ENCODE results near the gene ACD. TPM values are rescaled to one million over a fixed set of nuclear protein-coding genes. Genes with fewer than 3 reads are reported as not detected.
A peak's percentile ranks its signal among the peaks of the same experiment; 100 is the strongest.

The ACD gene
- polyA plus RNA-seq, 3 donors from 2014 or later, result 31.0 to 51.2 (median 39.2) TPM

GRCh38 chr16:67641779-67642708, 18.0 kb downstream of the ACD start:
- DNase-seq, result no peak
- Mint-ChIP-seq H3K27ac (no peak overlapping the region), H3K4me3 (no peak overlapping the region), H3K9me3 (no peaks in the 10 kb centered on the region), H3K27me3 (ENCODE audit: low read depth in 3 of 3) (peaks cover 0 to 4% (median 2%) of the 10 kb centered on the region in 3 donors), H3K36me3 (peaks cover under 1 to 16% (median 6%) of the 10 kb centered on the region in 3 donors), H3K4me1 (peaks cover 0 to 10% of the 10 kb centered on the region in 2 donors)

DNA sequence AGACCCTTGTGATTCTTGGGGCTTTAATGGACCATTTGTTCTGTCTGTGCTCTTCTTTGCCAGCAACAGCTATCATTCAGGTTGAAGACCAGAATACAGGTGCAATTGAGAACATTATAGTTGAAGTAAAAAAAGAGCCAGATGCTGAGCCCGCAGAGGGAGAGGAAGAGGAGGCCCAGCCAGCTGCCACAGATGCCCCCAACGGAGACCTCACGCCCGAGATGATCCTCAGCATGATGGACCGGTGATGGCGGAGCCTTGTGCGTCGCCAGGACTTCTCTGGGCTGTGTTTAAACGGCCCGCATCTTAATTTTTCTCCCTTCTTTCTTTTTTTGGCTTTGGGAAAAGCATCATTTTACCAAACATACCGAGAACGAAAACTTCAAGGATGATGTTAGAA, 22.4 kb downstream of the ACD start:
- Mint-ChIP-seq H3K9me3 (no peaks in the 10 kb centered on the region), H3K27ac (no peak overlapping the region), H3K36me3 (peaks cover 7 to 28% (median 10%) of the 10 kb centered on the region in 3 donors), H3K27me3 (ENCODE audit: low read depth in 3 of 3) (peaks cover 0 to 4% (median 0%) of the 10 kb centered on the region in 3 donors), H3K4me3 (no peak overlapping the region), H3K4me1 (no peaks in the 10 kb centered on the region)
- no peak for DNase-seq

- Mint-ChIP-seq H3K36me3 (peaks cover 10 to 35% (median 15%) of the 10 kb centered on the region in 3 donors), H3K9me3 (no peaks in the 10 kb centered on the region), H3K4me1 (no peaks in the 10 kb centered on the region), H3K27ac (peak overlapping the region in 1 of 6 donors; percentile 34), H3K4me3 (no peak overlapping the region), H3K27me3 (ENCODE audit: low read depth in 3 of 3) (peaks cover 0 to 4% (median 0%) of the 10 kb centered on the region in 3 donors)
- no peak for DNase-seq
Measured at GRCh38 chr16:67636713-67637112, 23.3 kb downstream of the ACD start.

DNA sequence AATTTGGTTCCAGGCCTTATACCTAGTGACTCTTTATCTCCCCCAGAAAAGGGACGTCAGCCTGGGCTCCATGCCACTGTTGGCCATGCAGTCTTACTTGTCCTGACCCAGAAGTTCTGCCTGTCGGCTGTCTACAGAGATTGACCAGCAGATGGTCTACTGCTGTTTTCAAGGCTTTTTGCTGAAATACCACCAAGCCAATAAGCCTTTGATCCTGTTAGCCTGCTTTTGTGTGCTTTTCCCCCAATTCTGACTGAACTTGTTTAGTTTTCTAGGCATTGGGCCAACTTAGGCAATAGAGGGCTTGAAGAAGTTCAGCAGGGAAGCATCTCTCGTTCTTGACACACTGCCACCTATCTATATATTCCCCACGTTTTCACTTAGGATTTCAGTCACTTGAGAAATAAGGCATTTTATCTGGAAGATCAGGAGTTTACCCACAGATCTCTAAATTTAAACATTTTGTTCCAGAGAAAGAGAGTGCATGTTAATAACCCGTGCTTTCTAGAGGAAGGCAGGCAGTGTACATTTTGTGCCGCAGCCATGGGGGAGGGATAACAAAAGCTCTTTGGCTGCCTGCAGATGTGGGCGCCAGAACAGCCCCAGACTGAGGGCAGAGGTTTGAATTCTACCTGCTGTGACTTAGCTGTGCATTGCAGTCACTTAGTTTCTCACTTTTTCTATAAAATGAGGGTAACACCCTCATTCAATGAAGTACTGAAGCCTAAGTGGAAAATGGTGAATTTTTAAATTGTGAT, 27.5 kb downstream of the ACD start:
- no peak for DNase-seq

GRCh38 chr16:67628216-67628615, 31.8 kb downstream of the ACD start:
- no peaks in the 10 kb centered on the region for H3K4me1 Mint-ChIP-seq

More for the DNA sequence above, 27.5 kb downstream of the ACD start:
- H3K9me3 Mint-ChIP-seq, result no peaks in the 10 kb centered on the region
- peaks cover 17 to 39% (median 31%) of the 10 kb centered on the region in 3 donors for H3K36me3 Mint-ChIP-seq
- H3K27me3 Mint-ChIP-seq (ENCODE audit: low read depth in 3 of 3), result no peaks in the 10 kb centered on the region
- H3K4me3 Mint-ChIP-seq, result no peak overlapping the region
- peak overlapping the region in 2 of 6 donors; percentile 7 to 48 for H3K27ac Mint-ChIP-seq
- H3K4me1 Mint-ChIP-seq, result no peaks in the 10 kb centered on the region

DNA sequence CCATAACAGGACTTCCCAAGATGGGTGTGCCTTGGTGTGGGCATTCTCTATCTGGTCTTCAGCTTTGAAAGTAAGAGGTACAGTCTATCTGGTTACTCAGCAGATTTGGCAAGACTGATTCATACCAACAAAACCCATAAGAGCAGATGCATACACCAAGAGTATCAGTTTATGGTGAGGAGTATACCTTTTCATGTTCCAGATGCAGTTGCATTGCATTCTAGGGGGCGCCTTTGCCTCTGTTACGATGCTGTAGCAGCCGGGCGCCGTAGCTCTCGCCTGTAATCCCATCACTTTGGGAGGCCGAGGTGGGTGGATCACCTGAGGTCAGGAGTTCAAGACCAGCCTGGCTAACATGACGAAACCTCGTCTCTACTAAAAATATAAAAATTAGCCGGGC, 46.3 kb downstream of the ACD start:
- H3K4me3 Mint-ChIP-seq, result no peak overlapping the region
- no peak overlapping the region for H3K27ac Mint-ChIP-seq
- H3K27me3 Mint-ChIP-seq (ENCODE audit: low read depth in 3 of 3), result no peaks in the 10 kb centered on the region
- peaks cover 0 to 9% of the 10 kb centered on the region in 2 donors for H3K4me1 Mint-ChIP-seq
- DNase-seq, result no peak
- H3K9me3 Mint-ChIP-seq, result no peaks in the 10 kb centered on the region
- H3K36me3 Mint-ChIP-seq, result peaks cover 0 to 36% (median 15%) of the 10 kb centered on the region in 3 donors

More at GRCh38 chr16:67628216-67628615, 31.8 kb downstream of the ACD start:
- Mint-ChIP-seq H3K9me3 (no peaks in the 10 kb centered on the region), H3K27ac (no peak overlapping the region), H3K27me3 (ENCODE audit: low read depth in 3 of 3) (peaks cover 0 to 1% (median 0%) of the 10 kb centered on the region in 3 donors), H3K4me3 (no peak overlapping the region), H3K36me3 (peaks cover 14 to 43% (median 32%) of the 10 kb centered on the region in 3 donors)
- DNase-seq, result no peak

DNA sequence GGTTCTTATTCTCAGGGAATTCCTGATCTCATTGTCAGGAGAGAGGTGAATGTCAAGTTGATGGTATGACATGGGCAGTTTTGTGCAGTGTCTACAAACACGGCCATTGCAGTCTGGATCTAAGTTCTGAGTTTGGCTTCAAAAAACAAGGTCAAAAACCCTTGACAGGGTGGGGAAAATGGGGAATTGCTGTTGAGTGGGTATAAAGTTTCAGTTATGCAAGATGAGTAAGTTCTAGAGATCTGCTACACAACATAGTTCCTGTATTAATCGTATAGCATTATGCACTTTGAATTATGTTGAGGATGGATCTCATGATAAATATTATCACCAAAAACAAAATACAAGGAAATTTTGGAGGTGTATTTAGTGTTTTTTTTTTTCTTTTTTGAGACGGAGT, 51.7 kb downstream of the ACD start:
- peaks cover 14 to 32% of the 10 kb centered on the region in 2 donors for H3K4me1 Mint-ChIP-seq
- no peak overlapping the region for H3K4me3 Mint-ChIP-seq
- DNase-seq, result no peak
- H3K36me3 Mint-ChIP-seq, result peaks cover 0 to 9% (median 7%) of the 10 kb centered on the region in 3 donors
- H3K27ac Mint-ChIP-seq, result peak overlapping the region in 1 of 6 donors; percentile 74
- H3K27me3 Mint-ChIP-seq (ENCODE audit: low read depth in 3 of 3), result no peaks in the 10 kb centered on the region
- peaks cover 0 to 1% (median 0%) of the 10 kb centered on the region in 6 donors for H3K9me3 Mint-ChIP-seq

Other genes starting within 250 kb of the ACD start
- gene ZDHHC1, start 243.8 kb downstream of the ACD start, polyA plus RNA-seq, result under 1 TPM in 2 of 3 donors, not detected in 1; 0.64 to 0.71 TPM
- not detected for gene HSD11B2, start 229.1 kb downstream of the ACD start, polyA plus RNA-seq
- 100 to 1,000 TPM; 192 to 330 (median 205) TPM for gene ATP6V0D1, start 179.1 kb downstream of the ACD start, polyA plus RNA-seq
- not detected for gene AGRP, start 176.7 kb downstream of the ACD start, polyA plus RNA-seq
- gene RIPOR1, start 131.4 kb downstream of the ACD start, polyA plus RNA-seq, result 1 to 10 TPM; 2.0 to 7.5 (median 3.3) TPM
- 10 to 100 TPM; 24.8 to 60.4 (median 28.4) TPM for gene CTCF, start 97.7 kb downstream of the ACD start, polyA plus RNA-seq
- gene CARMIL2, start 15.1 kb downstream of the ACD start, polyA plus RNA-seq, result 1 to 10 TPM; 1.4 to 4.1 (median 3.4) TPM
- gene PARD6A, start 700 bp upstream of the ACD start, polyA plus RNA-seq, result 10 to 100 TPM; 10.2 to 17.9 (median 10.3) TPM
- 1 to 10 TPM in 1 of 3 donors, under 1 TPM in 2; 0.43 to 1.9 (median 0.48) TPM for gene ENKD1, start 6.5 kb upstream of the ACD start, polyA plus RNA-seq
- gene C16orf86, start 6.6 kb upstream of the ACD start, polyA plus RNA-seq, result 1 to 10 TPM; 2.7 to 6.2 (median 4.2) TPM
- gene GFOD2, start 59.1 kb upstream of the ACD start, polyA plus RNA-seq, result 1 to 10 TPM; 6.2 to 9.7 (median 7.4) TPM
- 10 to 100 TPM in 1 of 3 donors, 1 to 10 TPM in 2; 2.6 to 12.4 (median 7.9) TPM for gene RANBP10, start 146.3 kb upstream of the ACD start, polyA plus RNA-seq
- gene TSNAXIP1, start 146.6 kb upstream of the ACD start, polyA plus RNA-seq, result not detected
- gene THAP11, start 182.1 kb upstream of the ACD start, polyA plus RNA-seq, result 100 to 1,000 TPM; 102 to 129 (median 117) TPM
- 100 to 1,000 TPM; 115 to 157 (median 130) TPM for gene NUTF2, start 186.7 kb upstream of the ACD start, polyA plus RNA-seq
- 10 to 100 TPM in 2 of 3 donors, 1 to 10 TPM in 1; 9.3 to 15.0 (median 12.4) TPM for gene CENPT, start 187.4 kb upstream of the ACD start, polyA plus RNA-seq
- 10 to 100 TPM; 14.2 to 26.0 (median 23.8) TPM for gene EDC4, start 212.8 kb upstream of the ACD start, polyA plus RNA-seq
- under 1 TPM in 1 of 3 donors, not detected in 2; 0.91 TPM for gene NRN1L, start 224.6 kb upstream of the ACD start, polyA plus RNA-seq
- 10 to 100 TPM; 16.4 to 40.6 (median 21.7) TPM for gene PSKH1, start 233.0 kb upstream of the ACD start, polyA plus RNA-seq

Data from immature natural killer cell (primary cell).